GM19240 (cell line): ENCODE results near the gene KLF18.
"Not testable (repeated sequence)": the region's sequence is repeated elsewhere in the genome, so short reads cannot be mapped to it uniquely, and the experiment has no call there.

ENCODE experiments used
- DNase-seq: peaks from one replicate; pipeline ENCODE4 v3.0.0; 2011; ENCODE audit warnings: low spot score; ENCODE audit not compliant: insufficient read length

KLF18 gene

DNA sequence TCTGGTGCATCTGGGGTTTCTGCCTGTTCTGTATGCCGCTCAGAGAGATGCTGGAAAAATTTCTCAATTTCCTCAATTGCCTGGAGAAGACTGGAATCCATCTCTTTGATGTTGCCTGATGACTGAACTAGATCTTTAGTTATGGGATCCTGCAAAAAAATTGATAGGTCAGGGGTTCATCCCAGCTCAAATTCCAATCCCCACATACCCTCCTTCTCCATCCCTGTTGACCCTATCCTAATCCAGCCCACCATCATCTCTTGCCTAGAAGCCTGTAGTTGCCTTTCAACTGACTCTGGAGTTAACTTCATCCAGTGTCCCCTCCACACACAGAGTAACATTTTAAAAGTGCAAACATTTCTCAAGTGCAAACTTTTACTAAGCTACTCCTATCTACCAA is at the start of gene KLF18:
TSS of gene KLF18 (minus strand) at position 101 of the 400 bp plus-strand sequence. CDS start at position 101, 0 bp downstream.
- DNase-seq, result no peak

GRCh38 chr1:44174630-44175029 is 33.2 kb upstream of the KLF18 start:
- no peak for DNase-seq

DNA sequence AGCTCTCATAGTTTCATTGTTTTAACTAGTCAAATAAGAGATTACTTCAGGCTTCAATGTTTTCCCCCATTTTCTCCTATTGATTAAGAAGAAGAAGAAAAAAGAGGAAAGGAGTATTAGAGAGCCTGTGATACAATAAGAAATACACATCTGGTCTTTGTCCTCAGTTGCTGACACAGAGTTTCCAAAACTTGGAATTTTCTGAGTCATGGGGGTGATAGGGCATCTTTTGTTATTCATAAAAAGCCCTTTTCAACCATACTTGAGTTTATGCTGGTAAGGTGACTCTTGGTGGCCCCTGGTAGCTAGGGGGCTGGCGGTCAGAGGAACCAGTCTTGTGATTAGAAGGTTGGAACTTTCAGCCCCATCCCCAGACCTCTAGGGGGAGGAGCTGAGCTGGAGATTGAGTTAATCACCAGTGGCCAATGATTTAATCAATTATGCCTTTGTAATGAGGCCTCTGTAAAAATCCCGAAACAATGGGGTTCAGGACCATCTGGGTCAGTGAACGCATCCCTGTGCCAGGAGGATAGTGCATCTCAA is 28.9 kb upstream of the KLF18 start:
- no peak for DNase-seq

- DNase-seq, result no peak
Observed at GRCh38 chr1:44168520-44169098, 27.2 kb upstream of the KLF18 start.

DNA sequence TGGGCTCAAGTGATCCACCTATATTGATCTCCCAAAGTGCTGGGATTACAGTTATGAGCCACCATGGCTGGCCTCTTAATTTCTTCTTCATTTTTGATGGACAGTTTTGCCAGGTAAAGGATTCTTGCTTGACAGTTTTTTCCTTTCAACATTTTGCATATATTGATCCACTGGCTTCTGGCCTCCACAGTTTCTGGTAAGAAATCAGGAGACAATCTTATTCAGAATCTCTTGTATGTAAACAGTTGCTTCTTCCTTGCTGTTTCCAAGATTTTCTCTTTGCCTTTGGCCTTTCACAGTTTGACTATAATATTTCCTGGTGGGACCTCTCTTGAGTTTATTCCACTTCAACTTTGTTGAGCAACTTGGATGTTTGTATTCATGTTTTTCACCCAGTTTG is 20.1 kb upstream of the KLF18 start:
- no peak for DNase-seq

- no peak for DNase-seq
Observed at GRCh38 chr1:44158871-44159270, 17.4 kb upstream of the KLF18 start.

GRCh38 chr1:44157903-44158302 is 16.5 kb upstream of the KLF18 start:
- DNase-seq, result no peak

GRCh38 chr1:44154049-44154448 is 12.6 kb upstream of the KLF18 start:
- no peak for DNase-seq

- no peak for DNase-seq
Observed at GRCh38 chr1:44152692-44153091, 11.3 kb upstream of the KLF18 start.

GRCh38 chr1:44151808-44152207 is 10.4 kb upstream of the KLF18 start:
- no peak for DNase-seq

- DNase-seq, result no peak
Observed at GRCh38 chr1:44151332-44151731, 9.9 kb upstream of the KLF18 start.

DNA sequence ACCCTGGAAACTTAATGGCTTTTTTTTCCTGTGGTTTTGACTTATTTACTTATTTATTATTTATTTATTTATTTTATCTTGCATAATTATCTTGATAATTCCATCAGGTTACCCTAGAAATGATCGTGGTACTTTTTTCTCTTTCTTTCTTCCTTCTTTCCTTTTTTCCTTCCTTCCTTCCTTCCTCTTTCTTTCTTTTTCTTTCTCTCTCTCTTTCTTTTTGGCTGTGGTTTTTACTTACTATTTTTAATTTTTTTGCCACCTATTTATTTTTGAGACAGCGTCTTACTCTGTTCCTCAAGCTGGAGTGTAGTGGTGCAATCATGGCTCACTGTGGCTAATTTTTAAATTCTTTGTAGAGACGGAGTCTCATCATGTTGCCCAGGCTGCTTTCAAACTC is 6.2 kb upstream of the KLF18 start:
- no peak for DNase-seq

GRCh38 chr1:44146536-44147361 is 5.3 kb upstream of the KLF18 start:
- DNase-seq, result no peak

GRCh38 chr1:44144962-44145756 is 3.7 kb upstream of the KLF18 start:
- no peak for DNase-seq

DNA sequence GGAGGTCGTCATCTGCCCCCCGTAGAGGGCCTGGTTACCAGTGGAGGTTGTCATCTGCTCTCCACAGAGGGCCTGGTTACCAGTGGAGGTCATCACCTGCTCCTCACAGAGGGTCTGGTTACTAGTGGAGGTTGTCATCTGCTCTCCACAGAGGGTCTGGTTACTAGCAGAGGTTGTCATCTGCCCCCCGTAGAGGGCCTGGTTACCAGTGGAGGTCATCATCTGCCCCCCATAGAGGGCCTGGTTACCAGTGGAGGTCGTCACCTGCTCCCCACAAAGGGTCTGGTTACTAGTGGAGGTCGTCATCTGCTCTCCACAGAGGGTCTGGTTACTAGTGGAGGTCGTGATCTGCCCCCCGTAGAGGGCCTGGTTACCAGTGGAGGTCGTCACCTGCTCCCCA is 1.9 kb downstream of the KLF18 start:
- DNase-seq, result not testable (repeated sequence)

DNA sequence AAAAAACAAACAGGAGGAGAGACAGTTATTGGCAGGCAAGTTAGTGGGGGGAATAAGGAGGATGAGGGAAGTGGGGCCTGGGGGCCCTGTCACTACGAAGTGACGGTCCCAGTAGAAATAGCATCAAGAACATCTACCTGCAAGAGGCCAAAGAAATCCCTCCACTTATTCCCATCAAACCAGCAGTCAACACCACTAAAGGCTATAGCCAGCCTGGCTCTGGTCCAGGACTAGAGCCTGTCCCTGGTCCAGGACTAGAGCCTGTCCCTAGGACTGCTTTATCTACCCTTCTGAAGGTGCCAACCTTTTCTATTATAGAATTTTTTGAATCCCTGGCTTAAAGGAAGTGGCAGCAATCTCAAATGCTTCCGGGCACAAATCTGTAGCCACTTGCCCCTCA is 3.2 kb downstream of the KLF18 start:
- DNase-seq, result no peak

- no peak for DNase-seq
Observed at GRCh38 chr1:44135886-44136285, 5.5 kb downstream of the KLF18 start.

- no peak for DNase-seq
Observed at GRCh38 chr1:44134071-44134920, 7.1 kb downstream of the KLF18 start.

DNA sequence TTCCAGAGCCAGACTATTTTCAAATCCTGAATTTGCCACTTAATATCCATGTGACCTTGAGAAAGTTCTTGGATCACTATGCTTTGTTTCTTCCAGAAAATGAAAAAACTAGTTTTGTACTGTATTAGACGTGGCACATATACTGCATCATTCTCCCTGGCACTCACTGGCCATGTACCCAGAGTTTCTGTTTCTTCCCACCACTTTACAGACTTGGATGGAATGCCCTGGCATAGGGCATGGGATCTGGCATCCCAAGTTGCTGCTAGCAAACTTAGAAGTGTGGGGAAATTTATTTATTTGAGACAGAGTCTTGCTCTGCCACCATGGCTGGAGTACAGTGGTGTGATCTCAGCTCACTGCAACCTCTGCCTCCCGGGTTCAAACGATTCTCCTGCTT is 10.0 kb downstream of the KLF18 start:
- no peak for DNase-seq

GRCh38 chr1:44129616-44130500 is 11.6 kb downstream of the KLF18 start:
- no peak for DNase-seq
